Measurements from ENCODE around the gene VTI1A. TPM values are rescaled to one million over a fixed set of nuclear protein-coding genes. Genes with fewer than 3 reads are reported as not detected.

The VTI1A gene
- polyA plus RNA-seq, 1 of the 3 experiments (the other 2 are of a cell fraction): 8.3 TPM

DNA sequence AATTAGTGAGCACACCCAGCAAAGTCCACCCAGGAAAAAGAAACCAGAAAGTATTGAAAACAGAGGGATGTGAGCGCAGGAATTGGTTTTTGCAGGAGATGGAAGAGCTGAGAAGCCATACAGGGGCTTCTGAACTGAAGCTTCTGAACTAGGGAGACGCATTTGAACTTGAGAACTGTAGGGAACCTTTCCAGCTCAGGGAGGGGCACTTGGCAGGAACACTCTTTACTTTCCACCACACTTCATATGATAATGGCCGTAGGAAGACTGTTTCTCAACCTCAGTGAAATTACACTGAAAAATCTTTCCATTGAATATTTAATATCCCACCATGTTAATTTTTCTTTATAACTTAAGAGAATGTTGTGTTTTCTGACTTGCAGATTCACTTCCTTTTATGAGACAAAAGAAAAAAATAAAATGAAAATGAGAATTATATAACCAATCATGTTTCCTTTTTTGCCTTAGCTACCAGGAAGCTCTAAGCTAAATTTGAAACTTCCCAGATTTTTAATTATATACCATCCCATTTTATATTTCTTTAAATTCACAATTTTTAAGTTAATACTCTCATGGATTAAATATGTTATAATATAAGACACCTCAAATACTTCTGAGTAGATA, 404.7 kb downstream of the VTI1A start:
- Histone ChIP-seq H3F3A (replicated peaks; ENCODE audit: insufficient read depth) (no peaks in the 10 kb centered on the region), H3K36me3 (replicated peaks in 1 of 2; ENCODE audit: control insufficient read depth in 1 of 2, insufficient read depth in 2 of 2, low read length in 1 of 2) (no peaks in the 10 kb centered on the region), H3K4me1 (ENCODE audit: control insufficient read depth in 1 of 2, insufficient read depth in 2 of 2, low read depth in 1 of 2, low read length in 1 of 2) (no peaks in the 10 kb centered on the region), H3K9ac (no peak overlapping the region), H3K9me2 (no peaks in the 10 kb centered on the region), H3K4me2 (no peak overlapping the region), H3K9me3 (no peaks in the 10 kb centered on the region), H2AFZ (ENCODE audit: low read depth) (no peak overlapping the region), H3K4me3 (ENCODE audit: low read depth in 2 of 2, low read length in 1 of 2) (no peak overlapping the region), H3K27me3 (ENCODE audit: insufficient read depth) (no peaks in the 10 kb centered on the region), H3K79me2 (ENCODE audit: insufficient read depth) (no peaks in the 10 kb centered on the region), H4K20me1 (ENCODE audit: insufficient read depth) (no peaks in the 10 kb centered on the region), H3K27ac (ENCODE audit: low read depth in 2 of 2, low read length in 1 of 2) (no peak overlapping the region)
- CTCF ChIA-PET: no interaction called here
- TF ChIP-seq JUND (IDR thresholded peaks at IDR 0.05) (no peak), TAF1 (IDR thresholded peaks at IDR 0.05; ENCODE audit: borderline replicate concordance, low read depth, low read length) (no peak), MXI1 (IDR thresholded peaks at IDR 0.05; ENCODE audit: low read depth, low read length) (no peak), FOXJ3 (CRISPR knock-in tag; IDR thresholded peaks at IDR 0.05) (no peak), MEF2A (IDR thresholded peaks at IDR 0.05; ENCODE audit: borderline replicate concordance, low read depth) (no peak), CHD2 (IDR thresholded peaks at IDR 0.05; ENCODE audit: low read length, partially characterized antibody) (no peak), RAD21 (IDR thresholded peaks at IDR 0.05; ENCODE audit: low read length) (no peak), GABPA (IDR thresholded peaks at IDR 0.05; ENCODE audit: low read depth) (no peak), POLR2AphosphoS5 (IDR thresholded peaks at IDR 0.05; ENCODE audit: low read depth, low read length) (no peak), SMC3 (IDR thresholded peaks at IDR 0.05; ENCODE audit: low read depth, low read length) (no peak), SIN3A (IDR thresholded peaks at IDR 0.05; ENCODE audit: borderline replicate concordance, low read depth, low read length) (no peak), RFX5 (IDR thresholded peaks at IDR 0.05; ENCODE audit: low read length) (no peak)
- TF ChIP-seq, protein P1, sequence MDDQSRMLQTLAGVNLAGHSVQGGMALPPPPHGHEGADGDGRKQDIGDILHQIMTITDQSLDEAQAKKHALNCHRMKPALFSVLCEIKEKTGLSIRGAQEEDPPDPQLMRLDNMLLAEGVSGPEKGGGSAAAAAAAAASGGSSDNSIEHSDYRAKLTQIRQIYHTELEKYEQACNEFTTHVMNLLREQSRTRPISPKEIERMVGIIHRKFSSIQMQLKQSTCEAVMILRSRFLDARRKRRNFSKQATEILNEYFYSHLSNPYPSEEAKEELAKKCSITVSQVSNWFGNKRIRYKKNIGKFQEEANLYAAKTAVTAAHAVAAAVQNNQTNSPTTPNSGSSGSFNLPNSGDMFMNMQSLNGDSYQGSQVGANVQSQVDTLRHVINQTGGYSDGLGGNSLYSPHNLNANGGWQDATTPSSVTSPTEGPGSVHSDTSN (IDR thresholded peaks at IDR 0.05): no peak
- TF ChIP-seq, protein P2, sequence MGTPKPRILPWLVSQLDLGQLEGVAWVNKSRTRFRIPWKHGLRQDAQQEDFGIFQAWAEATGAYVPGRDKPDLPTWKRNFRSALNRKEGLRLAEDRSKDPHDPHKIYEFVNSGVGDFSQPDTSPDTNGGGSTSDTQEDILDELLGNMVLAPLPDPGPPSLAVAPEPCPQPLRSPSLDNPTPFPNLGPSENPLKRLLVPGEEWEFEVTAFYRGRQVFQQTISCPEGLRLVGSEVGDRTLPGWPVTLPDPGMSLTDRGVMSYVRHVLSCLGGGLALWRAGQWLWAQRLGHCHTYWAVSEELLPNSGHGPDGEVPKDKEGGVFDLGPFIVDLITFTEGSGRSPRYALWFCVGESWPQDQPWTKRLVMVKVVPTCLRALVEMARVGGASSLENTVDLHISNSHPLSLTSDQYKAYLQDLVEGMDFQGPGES (IDR thresholded peaks at IDR 0.05; ENCODE audit: low read depth, low read length): no peak
- TF ChIP-seq, protein P3, sequence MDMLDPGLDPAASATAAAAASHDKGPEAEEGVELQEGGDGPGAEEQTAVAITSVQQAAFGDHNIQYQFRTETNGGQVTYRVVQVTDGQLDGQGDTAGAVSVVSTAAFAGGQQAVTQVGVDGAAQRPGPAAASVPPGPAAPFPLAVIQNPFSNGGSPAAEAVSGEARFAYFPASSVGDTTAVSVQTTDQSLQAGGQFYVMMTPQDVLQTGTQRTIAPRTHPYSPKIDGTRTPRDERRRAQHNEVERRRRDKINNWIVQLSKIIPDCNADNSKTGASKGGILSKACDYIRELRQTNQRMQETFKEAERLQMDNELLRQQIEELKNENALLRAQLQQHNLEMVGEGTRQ (IDR thresholded peaks at IDR 0.05; ENCODE audit: borderline replicate concordance, low read depth, low read length): no peak
- TF ChIP-seq, protein P4, sequence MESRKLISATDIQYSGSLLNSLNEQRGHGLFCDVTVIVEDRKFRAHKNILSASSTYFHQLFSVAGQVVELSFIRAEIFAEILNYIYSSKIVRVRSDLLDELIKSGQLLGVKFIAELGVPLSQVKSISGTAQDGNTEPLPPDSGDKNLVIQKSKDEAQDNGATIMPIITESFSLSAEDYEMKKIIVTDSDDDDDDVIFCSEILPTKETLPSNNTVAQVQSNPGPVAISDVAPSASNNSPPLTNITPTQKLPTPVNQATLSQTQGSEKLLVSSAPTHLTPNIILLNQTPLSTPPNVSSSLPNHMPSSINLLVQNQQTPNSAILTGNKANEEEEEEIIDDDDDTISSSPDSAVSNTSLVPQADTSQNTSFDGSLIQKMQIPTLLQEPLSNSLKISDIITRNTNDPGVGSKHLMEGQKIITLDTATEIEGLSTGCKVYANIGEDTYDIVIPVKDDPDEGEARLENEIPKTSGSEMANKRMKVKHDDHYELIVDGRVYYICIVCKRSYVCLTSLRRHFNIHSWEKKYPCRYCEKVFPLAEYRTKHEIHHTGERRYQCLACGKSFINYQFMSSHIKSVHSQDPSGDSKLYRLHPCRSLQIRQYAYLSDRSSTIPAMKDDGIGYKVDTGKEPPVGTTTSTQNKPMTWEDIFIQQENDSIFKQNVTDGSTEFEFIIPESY (IDR thresholded peaks at IDR 0.05; ENCODE audit: borderline replicate concordance, low read depth): no peak
- TF ChIP-seq, protein P5, sequence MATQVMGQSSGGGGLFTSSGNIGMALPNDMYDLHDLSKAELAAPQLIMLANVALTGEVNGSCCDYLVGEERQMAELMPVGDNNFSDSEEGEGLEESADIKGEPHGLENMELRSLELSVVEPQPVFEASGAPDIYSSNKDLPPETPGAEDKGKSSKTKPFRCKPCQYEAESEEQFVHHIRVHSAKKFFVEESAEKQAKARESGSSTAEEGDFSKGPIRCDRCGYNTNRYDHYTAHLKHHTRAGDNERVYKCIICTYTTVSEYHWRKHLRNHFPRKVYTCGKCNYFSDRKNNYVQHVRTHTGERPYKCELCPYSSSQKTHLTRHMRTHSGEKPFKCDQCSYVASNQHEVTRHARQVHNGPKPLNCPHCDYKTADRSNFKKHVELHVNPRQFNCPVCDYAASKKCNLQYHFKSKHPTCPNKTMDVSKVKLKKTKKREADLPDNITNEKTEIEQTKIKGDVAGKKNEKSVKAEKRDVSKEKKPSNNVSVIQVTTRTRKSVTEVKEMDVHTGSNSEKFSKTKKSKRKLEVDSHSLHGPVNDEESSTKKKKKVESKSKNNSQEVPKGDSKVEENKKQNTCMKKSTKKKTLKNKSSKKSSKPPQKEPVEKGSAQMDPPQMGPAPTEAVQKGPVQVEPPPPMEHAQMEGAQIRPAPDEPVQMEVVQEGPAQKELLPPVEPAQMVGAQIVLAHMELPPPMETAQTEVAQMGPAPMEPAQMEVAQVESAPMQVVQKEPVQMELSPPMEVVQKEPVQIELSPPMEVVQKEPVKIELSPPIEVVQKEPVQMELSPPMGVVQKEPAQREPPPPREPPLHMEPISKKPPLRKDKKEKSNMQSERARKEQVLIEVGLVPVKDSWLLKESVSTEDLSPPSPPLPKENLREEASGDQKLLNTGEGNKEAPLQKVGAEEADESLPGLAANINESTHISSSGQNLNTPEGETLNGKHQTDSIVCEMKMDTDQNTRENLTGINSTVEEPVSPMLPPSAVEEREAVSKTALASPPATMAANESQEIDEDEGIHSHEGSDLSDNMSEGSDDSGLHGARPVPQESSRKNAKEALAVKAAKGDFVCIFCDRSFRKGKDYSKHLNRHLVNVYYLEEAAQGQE (IDR thresholded peaks at IDR 0.05; ENCODE audit: low read depth, low read length): no peak
- TF ChIP-seq, protein P6, sequence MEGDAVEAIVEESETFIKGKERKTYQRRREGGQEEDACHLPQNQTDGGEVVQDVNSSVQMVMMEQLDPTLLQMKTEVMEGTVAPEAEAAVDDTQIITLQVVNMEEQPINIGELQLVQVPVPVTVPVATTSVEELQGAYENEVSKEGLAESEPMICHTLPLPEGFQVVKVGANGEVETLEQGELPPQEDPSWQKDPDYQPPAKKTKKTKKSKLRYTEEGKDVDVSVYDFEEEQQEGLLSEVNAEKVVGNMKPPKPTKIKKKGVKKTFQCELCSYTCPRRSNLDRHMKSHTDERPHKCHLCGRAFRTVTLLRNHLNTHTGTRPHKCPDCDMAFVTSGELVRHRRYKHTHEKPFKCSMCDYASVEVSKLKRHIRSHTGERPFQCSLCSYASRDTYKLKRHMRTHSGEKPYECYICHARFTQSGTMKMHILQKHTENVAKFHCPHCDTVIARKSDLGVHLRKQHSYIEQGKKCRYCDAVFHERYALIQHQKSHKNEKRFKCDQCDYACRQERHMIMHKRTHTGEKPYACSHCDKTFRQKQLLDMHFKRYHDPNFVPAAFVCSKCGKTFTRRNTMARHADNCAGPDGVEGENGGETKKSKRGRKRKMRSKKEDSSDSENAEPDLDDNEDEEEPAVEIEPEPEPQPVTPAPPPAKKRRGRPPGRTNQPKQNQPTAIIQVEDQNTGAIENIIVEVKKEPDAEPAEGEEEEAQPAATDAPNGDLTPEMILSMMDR (IDR thresholded peaks at IDR 0.05): no peak
- TF ChIP-seq, protein P7, sequence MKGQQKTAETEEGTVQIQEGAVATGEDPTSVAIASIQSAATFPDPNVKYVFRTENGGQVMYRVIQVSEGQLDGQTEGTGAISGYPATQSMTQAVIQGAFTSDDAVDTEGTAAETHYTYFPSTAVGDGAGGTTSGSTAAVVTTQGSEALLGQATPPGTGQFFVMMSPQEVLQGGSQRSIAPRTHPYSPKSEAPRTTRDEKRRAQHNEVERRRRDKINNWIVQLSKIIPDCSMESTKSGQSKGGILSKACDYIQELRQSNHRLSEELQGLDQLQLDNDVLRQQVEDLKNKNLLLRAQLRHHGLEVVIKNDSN (IDR thresholded peaks at IDR 0.05; ENCODE audit: borderline replicate concordance, low read depth): no peak
- WGBS (ENCODE audit: low lambda C conversion rate): 86% methylated on average over 3 of the region's 3 CpGs
- POLR2A ChIA-PET: no interaction called here
- no peak for DNase-seq
